GM23248 (cell line): ENCODE measurements around the gene IGSF5. TPM values are rescaled to one million over a fixed set of nuclear protein-coding genes. Genes with fewer than 3 reads are reported as not detected.

Experiments used
- DNase-seq: peaks from one replicate; pipeline ENCODE4 v3.0.0-alpha.2; 2015
- H2AFZ ChIP-seq: fragments of 200-600 bp; sonication (generic); 2 replicates; pipeline ENCODE4 v1.6.1; 2016; ENCODE audit warnings: antibody characterized with exemption
- H3F3A ChIP-seq: fragments of 200-600 bp; sonication (generic); 2 replicates; pipeline ENCODE4 v1.6.1; 2016; ENCODE audit warnings: mild to moderate bottlenecking, antibody characterized with exemption, mixed run types; ENCODE audit not compliant: insufficient read depth
- H3K27ac ChIP-seq: fragments of 200-600 bp; sonication (generic); 2 replicates; pipeline ENCODE4 v1.5.1; 2016; ENCODE audit warnings: mild to moderate bottlenecking
- H3K27me3 ChIP-seq: fragments of 200-600 bp; sonication (generic); replicated peaks from 2 replicates; pipeline ENCODE4 v1.6.1; 2016; ENCODE audit warnings: mild to moderate bottlenecking; ENCODE audit not compliant: insufficient read depth
- H3K36me3 ChIP-seq: fragments of 200-600 bp; sonication (generic); 2 replicates; pipeline ENCODE4 v1.6.1; 2016; ENCODE audit warnings: low read depth, mild to moderate bottlenecking
- H3K4me1 ChIP-seq: fragments of 200-600 bp; sonication (generic); 2 replicates; pipeline ENCODE4 v1.6.1; 2016; ENCODE audit warnings: mild to moderate bottlenecking; ENCODE audit not compliant: insufficient read depth
- H3K4me2 ChIP-seq: fragments of 200-600 bp; sonication (generic); one replicate; pipeline ENCODE4 v1.6.1; 2016; ENCODE audit warnings: mild to moderate bottlenecking; ENCODE audit not compliant: unreplicated experiment
- H3K4me3 ChIP-seq: fragments of 200-600 bp; sonication (generic); 2 replicates; pipeline ENCODE4 v1.5.1; 2016; ENCODE audit warnings: mild to moderate bottlenecking
- H3K79me2 ChIP-seq: fragments of 200-600 bp; sonication (generic); 2 replicates; pipeline ENCODE4 v1.6.1; 2016; ENCODE audit warnings: mild to moderate bottlenecking; ENCODE audit not compliant: insufficient read depth
- H3K9ac ChIP-seq: fragments of 200-600 bp; sonication (generic); 2 replicates; pipeline ENCODE4 v1.6.1; 2016; ENCODE audit warnings: mild to moderate bottlenecking
- H3K9me2 ChIP-seq: fragments of 200-600 bp; sonication (generic); 2 replicates; pipeline ENCODE4 v1.6.1; 2016; ENCODE audit warnings: mixed run types, mild to moderate bottlenecking, moderate library complexity; ENCODE audit not compliant: insufficient read depth
- H3K9me3 ChIP-seq: fragments of 200-600 bp; sonication (generic); one replicate; pipeline ENCODE4 v1.6.1; 2017; ENCODE audit warnings: low read depth
- H4K20me1 ChIP-seq: fragments of 200-600 bp; sonication (generic); 2 replicates; pipeline ENCODE4 v1.6.0; 2016; ENCODE audit not compliant: insufficient read depth
- EZH2 ChIP-seq: fragments of 200-600 bp; sonication (generic); IDR thresholded peaks from 2 replicates; pipeline ENCODE4 v1.6.1; 2018; ENCODE audit warnings: antibody characterized with exemption, mild to moderate bottlenecking; ENCODE audit not compliant: insufficient read depth, poor library complexity, severe bottlenecking
- EZH2phosphoT487 ChIP-seq: fragments of 200-600 bp; sonication (generic); IDR thresholded peaks from 2 replicates; pipeline ENCODE4 v1.6.1; 2018; ENCODE audit warnings: antibody characterized with exemption, moderate library complexity, mild to moderate bottlenecking, low read depth; ENCODE audit not compliant: insufficient read depth
- WGBS, 2 experiments: methylation state at CpG; one replicate each; pipeline ENCODE4 v1.1.6; 2015 to 2017; ENCODE audit warnings: low lambda C conversion rate in 2 of 2, low coverage in 1 of 2; ENCODE audit errors: missing lambda C conversion rate in 2 of 2; 5-methylcytosine and 5-hydroxymethylcytosine counted together
- in situ Hi-C: fragments of 300-500 bp; cut with MboI; formaldehyde crosslinking; loops from 2 replicates; pipeline ENCODE4 v1.15.0; 2020
- polyA plus RNA-seq: library from polyadenylated mRNA; unstranded; fragments of >200 nt; fragmentation: Nextera tagmentation; extraction: Ambion mirVana; gene quantifications from 2 replicates; pipeline ENCODE4 v1.2.1, GENCODE V29; 2016
- total RNA-seq: library from RNA; depleted of rRNA; stranded (reverse); fragments of >200 nt; shearing (Covaris generic); gene quantifications from 2 replicates; pipeline ENCODE4 v1.2.3, GENCODE V29; 2014

Gene IGSF5
- total and polyA plus RNA-seq, 2 experiments from 2014 or later = not detected

DNA sequence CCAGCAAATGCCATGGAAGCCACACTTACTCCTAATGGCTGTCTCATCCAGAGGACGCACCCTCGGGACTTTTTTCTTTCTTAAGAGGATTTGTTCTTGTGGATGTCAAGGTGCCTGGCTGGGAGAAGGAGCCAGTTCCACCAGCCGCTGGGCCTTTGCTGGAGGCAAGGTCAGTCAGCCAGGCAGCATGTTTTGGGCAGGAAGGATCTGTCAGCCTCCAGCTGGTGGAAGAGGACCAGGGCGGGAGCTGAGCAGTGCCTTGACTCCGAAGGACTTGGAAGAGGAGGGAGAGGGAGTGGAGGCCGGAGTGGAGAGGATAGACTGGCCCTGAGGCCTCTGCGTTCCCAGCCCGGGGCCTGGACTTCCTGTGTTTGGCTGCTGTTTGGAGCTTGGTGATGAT lies 5.7 kb downstream of the IGSF5 start:
- WGBS, 2 experiments = 23 to 29% methylated on average over 8 of the region's 8 CpGs
- Histone ChIP-seq H3K4me3 (no peak overlapping the region), H3K9ac (no peak overlapping the region), H3K4me2 (no peak overlapping the region), H3K9me3 (no peaks in the 10 kb centered on the region), H3K36me3 (no peaks in the 10 kb centered on the region), H4K20me1 (no peaks in the 10 kb centered on the region), H3K9me2 (no peaks in the 10 kb centered on the region), H3K4me1 (no peaks in the 10 kb centered on the region), H2AFZ (no peak overlapping the region), H3K79me2 (no peaks in the 10 kb centered on the region), H3F3A (no peaks in the 10 kb centered on the region), H3K27ac (no peak overlapping the region), H3K27me3 (no peaks in the 10 kb centered on the region)
- no peak for DNase-seq
- TF ChIP-seq EZH2phosphoT487 (no peak), EZH2 (no peak)
- in situ Hi-C loops = no loop called here

- Histone ChIP-seq H3K4me1 (no peaks in the 10 kb centered on the region), H3K4me2 (no peak overlapping the region), H3K4me3 (no peak overlapping the region), H3K9me2 (no peaks in the 10 kb centered on the region), H2AFZ (no peak overlapping the region), H3K9me3 (no peaks in the 10 kb centered on the region), H3F3A (no peaks in the 10 kb centered on the region), H3K79me2 (no peaks in the 10 kb centered on the region), H3K36me3 (no peaks in the 10 kb centered on the region), H3K27me3 (no peaks in the 10 kb centered on the region), H3K9ac (no peak overlapping the region), H4K20me1 (no peaks in the 10 kb centered on the region), H3K27ac (no peak overlapping the region)
- in situ Hi-C loops = no loop called here
- 13 to 15% methylated on average over 3 of the region's 3 CpGs for WGBS, 2 experiments
- TF ChIP-seq EZH2 (no peak), EZH2phosphoT487 (no peak)
- DNase-seq = no peak
These were observed 9.8 kb downstream of the IGSF5 start for GRCh38 chr21:39754811-39755210.

DNA sequence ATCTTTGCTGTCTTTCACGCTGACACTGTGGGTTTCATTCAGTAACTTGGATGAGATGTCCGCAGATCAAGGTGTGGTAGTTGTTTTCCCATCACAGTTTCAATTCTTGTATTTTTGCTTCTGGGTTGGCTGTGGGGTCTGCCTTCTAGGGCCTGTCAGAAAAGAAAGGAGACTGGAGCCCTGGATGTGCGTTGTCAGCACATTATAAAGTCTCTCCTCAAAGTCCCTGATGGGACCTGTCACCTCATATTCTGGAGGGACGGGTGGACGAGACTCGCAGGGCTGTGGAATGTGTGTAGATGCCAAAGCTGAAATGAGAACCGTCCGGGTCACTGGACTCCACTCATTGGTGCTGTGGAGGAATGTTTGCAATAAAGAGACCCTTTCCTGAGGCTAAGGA lies 11.3 kb downstream of the IGSF5 start:
- Histone ChIP-seq H3K27me3 (no peaks in the 10 kb centered on the region), H3K9me2 (no peaks in the 10 kb centered on the region), H3K4me2 (no peak overlapping the region), H2AFZ (no peak overlapping the region), H3F3A (no peaks in the 10 kb centered on the region), H3K4me1 (no peaks in the 10 kb centered on the region), H3K36me3 (no peaks in the 10 kb centered on the region), H3K9me3 (no peaks in the 10 kb centered on the region), H4K20me1 (no peaks in the 10 kb centered on the region), H3K4me3 (no peak overlapping the region), H3K79me2 (no peaks in the 10 kb centered on the region), H3K9ac (no peak overlapping the region), H3K27ac (no peak overlapping the region)
- in situ Hi-C loops = no loop called here
- WGBS, 2 experiments = 34 to 37% methylated on average over 8 of the region's 8 CpGs
- no peak for DNase-seq
- TF ChIP-seq EZH2phosphoT487 (no peak), EZH2 (no peak)

DNA sequence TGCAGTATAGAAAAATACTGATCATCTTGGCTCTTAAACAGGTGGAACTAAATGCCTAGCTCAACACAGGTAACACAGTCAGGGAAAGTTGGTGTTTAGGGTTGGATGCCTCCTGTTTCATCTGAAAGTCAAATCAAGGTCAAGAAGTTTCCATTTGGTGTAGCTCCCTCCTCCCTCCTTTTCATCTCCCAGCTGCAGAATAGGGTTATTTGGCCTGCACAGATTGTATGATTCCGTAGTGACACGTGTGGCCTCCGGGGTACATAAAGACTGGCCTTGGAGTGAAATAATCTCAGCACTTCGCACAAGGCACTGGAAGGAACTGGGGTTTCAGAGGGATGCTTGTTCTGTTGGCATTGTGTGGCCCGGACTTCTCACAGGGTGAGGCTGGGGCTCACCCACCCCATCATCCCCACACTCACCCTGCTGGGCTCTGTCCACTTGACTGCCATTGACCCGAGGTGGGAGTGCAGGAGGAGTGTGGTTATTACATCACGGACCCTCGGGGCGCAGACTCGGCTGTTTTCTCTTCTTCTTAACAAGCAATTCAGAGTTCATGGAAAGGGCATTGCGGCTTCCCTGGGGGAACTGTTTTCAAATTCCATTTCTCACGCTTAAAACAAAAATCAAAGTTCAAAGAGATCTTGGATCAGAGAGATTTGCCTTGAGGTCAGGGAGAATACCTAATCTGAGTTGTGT lies 18.4 kb downstream of the IGSF5 start:
- Histone ChIP-seq H4K20me1 (no peaks in the 10 kb centered on the region), H3K4me3 (no peak overlapping the region), H3K4me2 (no peak overlapping the region), H3K9ac (no peak overlapping the region), H2AFZ (no peak overlapping the region), H3K27me3 (no peaks in the 10 kb centered on the region), H3F3A (no peaks in the 10 kb centered on the region), H3K4me1 (no peaks in the 10 kb centered on the region), H3K36me3 (no peaks in the 10 kb centered on the region), H3K27ac (no peak overlapping the region), H3K9me3 (no peaks in the 10 kb centered on the region), H3K9me2 (no peaks in the 10 kb centered on the region), H3K79me2 (no peaks in the 10 kb centered on the region)
- 10% methylated on average over 12 of the region's 12 CpGs for WGBS, 2 experiments
- DNase-seq = no peak
- in situ Hi-C loops = no loop called here
- no peak for TF ChIP-seq EZH2

DNA sequence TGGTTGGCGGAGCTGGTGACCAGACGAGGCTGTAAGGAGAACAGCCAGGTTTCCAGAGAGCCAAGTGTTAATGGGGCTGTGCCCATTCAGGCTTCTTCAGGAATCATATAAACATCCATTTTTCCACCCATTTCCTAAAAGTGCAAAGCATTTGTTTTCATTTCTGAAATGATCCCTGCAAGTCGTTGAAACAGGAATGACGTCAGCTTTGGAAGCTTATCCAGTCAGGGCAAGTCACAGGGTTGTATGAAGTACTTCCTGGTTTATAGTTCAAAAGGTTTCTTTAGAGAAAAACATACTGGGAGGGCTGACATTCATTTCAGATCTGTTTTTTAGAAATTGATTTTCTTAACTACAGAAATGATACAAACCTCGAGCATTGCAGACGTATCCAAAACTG lies 29.2 kb downstream of the IGSF5 start:
- H3K27ac ChIP-seq = no peak overlapping the region
- no peak for DNase-seq
- no peak overlapping the region for H2AFZ ChIP-seq
- in situ Hi-C loops = no loop called here
- no peak overlapping the region for H3K9ac ChIP-seq
- H3K4me3 ChIP-seq = no peak overlapping the region
- no peaks in the 10 kb centered on the region for H3K4me1 ChIP-seq
- WGBS, 2 experiments = 16 to 20% methylated on average over 6 of the region's 6 CpGs
- H3K4me2 ChIP-seq = no peak overlapping the region
- H3K79me2 ChIP-seq = no peaks in the 10 kb centered on the region
- no peaks in the 10 kb centered on the region for H3K36me3 ChIP-seq
- no peaks in the 10 kb centered on the region for H3K27me3 ChIP-seq
- H3K9me3 ChIP-seq = no peaks in the 10 kb centered on the region
- no peaks in the 10 kb centered on the region for H3K9me2 ChIP-seq
- H4K20me1 ChIP-seq = no peaks in the 10 kb centered on the region
- TF ChIP-seq EZH2 (no peak), EZH2phosphoT487 (no peak)
- no peaks in the 10 kb centered on the region for H3F3A ChIP-seq
